ENCODE results near the gene SIRT3.
"Not testable (repeated sequence)": the region's sequence is repeated elsewhere in the genome, so short reads cannot be mapped to it uniquely, and the experiment has no call there.

Gene SIRT3

GRCh38 chr11:278001-278951 lies 42.1 kb upstream of the SIRT3 start, which contains the start of gene NLRP6:
NLRP6 (plus strand) TSS chr11:278407; CDS start chr11:278570, 163 bp downstream.
- Mint-ChIP-seq H3K27me3 (peaks cover 25% of the 10 kb centered on the region), H3K27ac (peak within 1 kb of the TSS; percentile 47), H3K36me3 (no peaks in the 10 kb centered on the region), H3K4me1 (peaks cover 49% of the 10 kb centered on the region), H3K9me3 (no peaks in the 10 kb centered on the region), H3K4me3 (peak within 1 kb of the TSS; percentile 40)
- ATAC-seq, result no peak

DNA sequence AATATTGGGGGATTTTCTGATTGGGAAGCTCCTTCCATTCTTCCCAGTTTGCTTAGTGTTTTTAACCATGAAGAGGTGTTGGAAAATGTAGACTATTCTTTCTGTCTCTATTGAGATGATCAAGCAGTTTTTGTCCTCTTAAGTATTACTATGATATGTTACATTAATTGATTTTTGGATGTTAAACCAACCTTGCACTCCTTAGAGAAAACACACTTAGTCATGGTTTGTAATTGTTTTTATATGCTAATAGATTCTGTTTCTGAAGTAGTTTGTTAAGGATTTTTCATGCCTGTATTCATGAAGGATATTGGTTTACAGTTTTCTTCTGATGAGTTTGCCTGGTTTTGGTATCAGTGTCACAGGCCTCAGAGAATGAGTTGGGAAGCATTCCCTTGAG lies 40.1 kb upstream of the SIRT3 start:
- H3K4me1 Mint-ChIP-seq, result peaks cover 29% of the 10 kb centered on the region
- H3K27me3 Mint-ChIP-seq, result peaks cover 6% of the 10 kb centered on the region
- H3K27ac Mint-ChIP-seq, result no peak overlapping the region

DNA sequence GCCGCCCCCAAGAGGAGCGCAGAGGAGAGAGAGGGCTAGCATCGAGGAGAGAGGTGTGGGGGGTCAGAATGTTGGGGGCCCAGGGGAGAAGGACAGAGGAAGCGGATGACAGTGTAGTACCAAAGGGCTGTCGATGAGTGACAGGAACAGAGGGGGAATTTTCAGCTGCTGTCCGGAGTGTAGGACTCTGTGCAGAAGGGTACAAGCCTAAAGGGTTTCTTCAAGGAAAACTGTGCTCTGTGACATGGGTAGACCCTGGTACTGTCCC lies 36.7 kb upstream of the SIRT3 start:
- Mint-ChIP-seq H3K4me1 (peaks cover 40% of the 10 kb centered on the region), H3K36me3 (no peaks in the 10 kb centered on the region), H3K27me3 (no peaks in the 10 kb centered on the region), H3K9me3 (no peaks in the 10 kb centered on the region), H3K27ac (peak overlapping the region; percentile 65), H3K4me3 (no peak overlapping the region)
- no peak for ATAC-seq

More for the DNA sequence above, 40.1 kb upstream of the SIRT3 start:
- Mint-ChIP-seq H3K36me3 (no peaks in the 10 kb centered on the region), H3K4me3 (no peak overlapping the region), H3K9me3 (no peaks in the 10 kb centered on the region)
- no peak for ATAC-seq

GRCh38 chr11:272195-272930 lies 36.2 kb upstream of the SIRT3 start:
- no peak for ATAC-seq
- H3K4me1 Mint-ChIP-seq, result peaks cover 36% of the 10 kb centered on the region
- H3K27ac Mint-ChIP-seq, result peak overlapping the region; percentile 65
- H3K27me3 Mint-ChIP-seq, result no peaks in the 10 kb centered on the region
- no peaks in the 10 kb centered on the region for H3K9me3 Mint-ChIP-seq
- H3K4me3 Mint-ChIP-seq, result no peak overlapping the region
- no peaks in the 10 kb centered on the region for H3K36me3 Mint-ChIP-seq

GRCh38 chr11:271319-271715 lies 35.2 kb upstream of the SIRT3 start:
- no peaks in the 10 kb centered on the region for H3K36me3 Mint-ChIP-seq
- no peaks in the 10 kb centered on the region for H3K9me3 Mint-ChIP-seq
- H3K4me3 Mint-ChIP-seq, result no peak overlapping the region
- H3K4me1 Mint-ChIP-seq, result peaks cover 36% of the 10 kb centered on the region
- peak overlapping the region; percentile 65 for H3K27ac Mint-ChIP-seq
- no peaks in the 10 kb centered on the region for H3K27me3 Mint-ChIP-seq
- no peak for ATAC-seq

GRCh38 chr11:270451-271318 lies 34.5 kb upstream of the SIRT3 start:
- H3K4me3 Mint-ChIP-seq, result no peak overlapping the region
- H3K9me3 Mint-ChIP-seq, result no peaks in the 10 kb centered on the region
- H3K36me3 Mint-ChIP-seq, result no peaks in the 10 kb centered on the region
- no peaks in the 10 kb centered on the region for H3K27me3 Mint-ChIP-seq
- peaks cover 36% of the 10 kb centered on the region for H3K4me1 Mint-ChIP-seq
- no peak for ATAC-seq
- H3K27ac Mint-ChIP-seq, result peak overlapping the region; percentile 98

- ATAC-seq, result peak; percentile 85
- peak overlapping the region; percentile 98 for H3K27ac Mint-ChIP-seq
- no peaks in the 10 kb centered on the region for H3K27me3 Mint-ChIP-seq
- H3K36me3 Mint-ChIP-seq, result no peaks in the 10 kb centered on the region
- no peaks in the 10 kb centered on the region for H3K9me3 Mint-ChIP-seq
- peaks cover 27% of the 10 kb centered on the region for H3K4me1 Mint-ChIP-seq
- peak overlapping the region; percentile 88 for H3K4me3 Mint-ChIP-seq
Measured at GRCh38 chr11:269146-269890, 33.2 kb upstream of the SIRT3 start.

- peak; percentile 77 for ATAC-seq
Measured at GRCh38 chr11:268716-269145, 32.6 kb upstream of the SIRT3 start.

DNA sequence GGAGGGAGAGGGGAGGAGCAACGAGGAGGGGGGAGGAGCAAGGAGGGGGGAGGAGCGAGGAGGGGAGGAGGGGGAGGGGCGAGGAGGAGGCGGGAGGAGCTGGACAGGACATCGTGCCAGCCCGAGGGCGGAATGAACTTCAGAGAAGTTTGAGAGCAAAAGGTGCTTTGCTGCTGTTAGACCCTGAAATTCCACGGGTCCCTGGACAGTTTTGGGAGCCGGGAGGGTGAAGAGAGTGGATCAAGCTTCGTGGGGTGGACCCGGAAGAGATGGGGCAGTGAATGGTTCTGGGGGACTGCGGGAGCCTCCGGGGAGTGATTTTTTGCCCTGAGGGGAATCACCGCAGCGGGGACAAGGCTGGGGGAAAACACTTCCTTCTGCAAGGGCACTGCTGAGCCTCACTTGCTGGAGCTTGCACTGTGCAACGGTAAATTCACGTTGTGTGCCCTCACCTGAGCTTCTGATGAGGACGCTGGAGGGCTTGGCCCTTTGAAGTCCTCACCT lies 31.4 kb upstream of the SIRT3 start:
- Mint-ChIP-seq H3K27ac (peak overlapping the region; percentile 98), H3K4me1 (peaks cover 27% of the 10 kb centered on the region), H3K4me3 (peak overlapping the region; percentile 88), H3K27me3 (no peaks in the 10 kb centered on the region), H3K9me3 (no peaks in the 10 kb centered on the region), H3K36me3 (no peaks in the 10 kb centered on the region)
- peak; percentile 47 for ATAC-seq

More at GRCh38 chr11:268716-269145, 32.6 kb upstream of the SIRT3 start:
- H3K27me3 Mint-ChIP-seq, H3K9me3 Mint-ChIP-seq, H3K36me3 Mint-ChIP-seq: not testable (repeated sequence)
- H3K27ac Mint-ChIP-seq, result peak overlapping the region; percentile 98
- H3K4me1 Mint-ChIP-seq, result peaks cover 27% of the 10 kb centered on the region
- H3K4me3 Mint-ChIP-seq, result peak overlapping the region; percentile 88

DNA sequence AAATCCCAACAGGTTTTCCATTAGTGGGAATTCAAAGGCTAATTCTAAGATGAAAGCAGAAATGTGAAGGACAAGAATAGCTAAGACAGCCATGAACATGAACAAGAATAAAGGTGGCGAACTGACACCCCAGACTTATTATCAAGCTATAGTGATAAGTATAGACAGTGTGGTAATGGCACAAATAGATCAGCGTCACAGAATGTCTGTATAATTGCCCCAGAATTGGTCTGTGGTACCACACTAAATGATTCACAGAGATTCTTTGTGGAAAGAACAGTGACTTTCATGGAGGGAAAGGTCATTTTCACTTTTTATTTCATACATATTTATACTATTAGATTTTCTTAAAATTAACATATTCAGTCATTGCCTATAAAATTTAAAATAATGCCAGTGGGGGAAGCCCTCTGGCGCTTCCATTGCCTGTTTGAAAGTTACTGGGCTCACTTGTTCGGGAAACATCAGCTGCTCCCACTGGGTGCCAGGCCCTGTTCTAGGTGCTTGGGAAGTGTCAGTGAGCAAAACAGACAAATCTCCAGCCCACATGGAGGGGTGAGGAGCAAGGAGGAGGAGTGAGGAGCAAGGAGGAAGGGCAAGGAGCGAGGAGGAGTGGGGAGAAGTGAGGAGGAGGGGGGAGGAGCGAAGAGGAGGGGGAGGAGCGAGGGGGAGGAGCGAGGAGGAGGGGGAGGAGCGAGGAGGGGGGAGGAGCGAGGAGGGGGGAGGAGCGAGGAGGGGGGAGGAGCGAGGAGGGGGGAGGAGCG lies 30.7 kb upstream of the SIRT3 start:
- no peak for ATAC-seq
- no peaks in the 10 kb centered on the region for H3K27me3 Mint-ChIP-seq
- H3K4me1 Mint-ChIP-seq, result peaks cover 33% of the 10 kb centered on the region
- peak overlapping the region; percentile 81 for H3K4me3 Mint-ChIP-seq
- peaks cover 2% of the 10 kb centered on the region for H3K9me3 Mint-ChIP-seq
- no peaks in the 10 kb centered on the region for H3K36me3 Mint-ChIP-seq
- peak overlapping the region; percentile 98 for H3K27ac Mint-ChIP-seq

- Mint-ChIP-seq H3K36me3 (peaks cover 12% of the 10 kb centered on the region), H3K4me1 (peaks cover 33% of the 10 kb centered on the region)
Measured at GRCh38 chr11:261624-262023, 25.5 kb upstream of the SIRT3 start.

DNA sequence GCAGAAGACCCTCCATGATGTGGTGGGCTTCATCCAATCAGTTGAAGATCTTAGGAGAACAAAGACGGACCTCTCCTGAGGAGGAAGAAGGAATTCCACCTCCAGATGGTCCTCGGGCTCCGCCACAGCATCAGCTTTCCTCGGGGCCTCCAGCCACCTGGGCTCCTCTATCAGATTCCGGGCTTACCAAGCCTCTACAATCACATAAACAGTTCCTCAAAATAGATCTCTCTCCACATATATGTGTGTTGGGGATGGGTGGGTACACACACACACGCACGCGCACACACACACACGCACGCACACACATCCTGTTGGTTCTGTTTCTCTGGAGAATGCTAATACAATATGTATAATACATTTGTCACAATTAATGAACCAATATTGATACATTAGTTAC lies 23.3 kb upstream of the SIRT3 start:
- Mint-ChIP-seq H3K9me3 (peaks cover 16% of the 10 kb centered on the region), H3K4me1 (peaks cover 44% of the 10 kb centered on the region), H3K4me3 (no peak overlapping the region), H3K36me3 (peaks cover 12% of the 10 kb centered on the region), H3K27ac (peak overlapping the region; percentile 20), H3K27me3 (no peaks in the 10 kb centered on the region)
- ATAC-seq, result no peak

More at GRCh38 chr11:261624-262023, 25.5 kb upstream of the SIRT3 start:
- no peak for ATAC-seq
- H3K9me3 Mint-ChIP-seq, result peaks cover 11% of the 10 kb centered on the region
- H3K4me3 Mint-ChIP-seq, result no peak overlapping the region
- no peak overlapping the region for H3K27ac Mint-ChIP-seq
- no peaks in the 10 kb centered on the region for H3K27me3 Mint-ChIP-seq

DNA sequence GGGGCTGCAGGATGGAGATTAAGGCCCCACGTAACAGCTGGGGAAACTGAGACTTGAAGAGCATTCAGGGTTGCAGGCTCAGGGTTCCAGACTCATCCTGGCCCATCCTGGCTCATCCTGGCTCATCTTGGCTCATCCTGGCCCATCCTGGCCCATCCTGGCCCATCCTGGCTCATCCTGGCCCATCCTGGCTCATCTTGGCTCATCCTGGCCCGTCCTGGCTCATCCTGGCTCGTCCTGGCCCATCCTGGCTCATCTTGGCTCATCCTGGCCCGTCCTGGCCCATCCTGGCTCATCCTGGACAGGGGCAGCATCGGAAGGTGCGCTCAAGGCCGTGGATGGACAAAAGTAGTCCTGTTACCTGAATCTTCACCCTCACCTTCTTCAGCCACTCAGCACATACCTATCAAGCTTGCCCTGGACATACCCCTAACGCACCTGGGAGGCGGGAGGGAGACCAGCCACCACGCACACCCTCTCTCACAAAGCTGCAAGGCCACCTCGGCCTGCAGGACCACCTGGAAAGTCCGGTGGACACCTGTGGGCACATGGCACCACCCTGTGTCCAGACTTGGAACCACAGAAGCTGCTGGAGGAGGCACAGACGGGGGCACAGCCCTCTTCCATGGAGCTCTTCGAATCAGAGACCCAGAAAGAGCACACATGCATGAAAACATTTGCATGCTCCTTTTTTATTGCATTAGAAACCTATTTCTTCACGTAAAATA lies 21.8 kb upstream of the SIRT3 start:
- no peak for ATAC-seq
- Mint-ChIP-seq H3K27ac (peak overlapping the region; percentile 84), H3K36me3 (peaks cover 22% of the 10 kb centered on the region), H3K9me3 (peaks cover 16% of the 10 kb centered on the region), H3K4me1 (peaks cover 44% of the 10 kb centered on the region), H3K27me3 (no peaks in the 10 kb centered on the region), H3K4me3 (peak overlapping the region; percentile 53)

Measured in stimulated activated memory B cell treated with anti-CD40 and anti-IgM and Interleukin-4, amounts not matched to agents 10 μg/mL and 1 μg/mL and 100 μg/mL, for 72 hours (primary cell).